SK-N-SH treated with all-trans-retinoic acid at 6 μM for 48 hours (cell line): ENCODE results near the gene TEX261.

ENCODE experiments used
- ATAC-seq: fragments of 200-7000 bp; cut with Tn5 transposase; 3 replicates; pipeline ENCODE4 v1.9.1; 2020; ENCODE audit warnings: mild to moderate bottlenecking, moderate library complexity
- ARNTL ChIP-seq: fragments of 450-650 bp; formaldehyde crosslinking; IDR thresholded peaks from 2 replicates; pipeline ENCODE4 v1.5.0; 2020; ENCODE audit warnings: low read depth, mild to moderate bottlenecking, moderate library complexity, borderline replicate concordance
- BACH2 ChIP-seq: fragments of 250-450 bp; sonication (Bioruptor Pico); IDR thresholded peaks from 2 replicates; pipeline ENCODE4 v1.9.0; 2021; ENCODE audit warnings: mild to moderate bottlenecking, borderline replicate concordance
- CREB5 ChIP-seq: fragments of 250-450 bp; sonication (Bioruptor Pico); IDR thresholded peaks from 2 replicates; pipeline ENCODE4 v1.5.1; 2020; ENCODE audit warnings: low read depth, mild to moderate bottlenecking, moderate library complexity
- CSDC2 ChIP-seq: fragments of 250-450 bp; sonication (Bioruptor Pico); IDR thresholded peaks from 2 replicates; pipeline ENCODE4 v1.5.0; 2020; ENCODE audit warnings: mild to moderate bottlenecking, moderate library complexity
- GLIS3 ChIP-seq: fragments of 250-450 bp; sonication (Bioruptor Pico); IDR thresholded peaks from 2 replicates; pipeline ENCODE4 v1.5.0; 2020; ENCODE audit warnings: mild to moderate bottlenecking, moderate library complexity
- ISL1 ChIP-seq: fragments of 250-450 bp; sonication (Bioruptor Pico); IDR thresholded peaks from 2 replicates; pipeline ENCODE4 v2.1.2; 2022; ENCODE audit warnings: mild to moderate bottlenecking, moderate library complexity
- OSR1 ChIP-seq: fragments of 250-450 bp; sonication (Bioruptor Pico); IDR thresholded peaks from 2 replicates; pipeline ENCODE4 v1.8.0; 2022; ENCODE audit warnings: moderate library complexity, mild to moderate bottlenecking, inconsistent platforms
- PATZ1 ChIP-seq: fragments of 250-450 bp; sonication (Bioruptor Pico); IDR thresholded peaks from 2 replicates; pipeline ENCODE4 v1.8.0; 2020; ENCODE audit warnings: mild to moderate bottlenecking, moderate library complexity, borderline replicate concordance
- POU6F1 ChIP-seq: fragments of 250-450 bp; sonication (Bioruptor Pico); IDR thresholded peaks from 2 replicates; pipeline ENCODE4 v1.8.0; 2021; ENCODE audit warnings: low read depth, mild to moderate bottlenecking, moderate library complexity, borderline replicate concordance
- PPARA ChIP-seq: fragments of 250-450 bp; sonication (Bioruptor Pico); IDR thresholded peaks from 2 replicates; pipeline ENCODE4 v1.5.0; 2020; ENCODE audit warnings: mild to moderate bottlenecking, borderline replicate concordance
- RARB ChIP-seq: fragments of 250-450 bp; sonication (Bioruptor Pico); IDR thresholded peaks from 2 replicates; pipeline ENCODE4 v1.8.0; 2021; ENCODE audit warnings: mild to moderate bottlenecking, moderate library complexity
- SNAI2 ChIP-seq: fragments of 250-450 bp; sonication (Bioruptor Pico); IDR thresholded peaks from 2 replicates; pipeline ENCODE4 v1.5.0; 2020; ENCODE audit warnings: mild to moderate bottlenecking, moderate library complexity
- TCF4 ChIP-seq: fragments of 250-450 bp; sonication (Bioruptor Pico); IDR thresholded peaks from 2 replicates; pipeline ENCODE4 v1.8.0; 2021; ENCODE audit warnings: mild to moderate bottlenecking, moderate library complexity, borderline replicate concordance
- TOX ChIP-seq: fragments of 250-450 bp; sonication (Bioruptor Pico); IDR thresholded peaks from 2 replicates; pipeline ENCODE4 v1.8.0; 2021; ENCODE audit warnings: mild to moderate bottlenecking, moderate library complexity, borderline replicate concordance
- TSHZ2 ChIP-seq: fragments of 250-450 bp; sonication (Bioruptor Pico); IDR thresholded peaks from 2 replicates; pipeline ENCODE4 v1.5.0; 2020; ENCODE audit warnings: mild to moderate bottlenecking, moderate library complexity
- ZC3H10 ChIP-seq: fragments of 250-450 bp; sonication (Bioruptor Pico); IDR thresholded peaks from 2 replicates; pipeline ENCODE4 v1.5.1; 2021; ENCODE audit warnings: mild to moderate bottlenecking, moderate library complexity
- ZFP30 ChIP-seq: fragments of 450-650 bp; formaldehyde crosslinking; IDR thresholded peaks from 2 replicates; pipeline ENCODE4 v1.5.0; 2022; ENCODE audit warnings: mild to moderate bottlenecking, moderate library complexity
- ZNF565 ChIP-seq: fragments of 450-650 bp; formaldehyde crosslinking; conservative IDR thresholded peaks from 2 replicates; pipeline ENCODE4 v1.5.0; 2020; ENCODE audit warnings: low read depth, mild to moderate bottlenecking, moderate library complexity
- ZNF70 ChIP-seq: fragments of 450-650 bp; formaldehyde crosslinking; IDR thresholded peaks from 2 replicates; pipeline ENCODE4 v1.5.0; 2020; ENCODE audit warnings: mild to moderate bottlenecking, moderate library complexity

The TEX261 gene

GRCh38 chr2:70992945-70993853, 1.5 kb downstream of the TEX261 start:
- no peak for TF ChIP-seq ISL1 (CRISPR knock-in tag)
- TF ChIP-seq RARB (CRISPR knock-in tag), result no peak
- TF ChIP-seq TSHZ2 (CRISPR knock-in tag), result no peak
- TF ChIP-seq CREB5, result no peak
- TF ChIP-seq TOX (CRISPR knock-in tag), result no peak
- TF ChIP-seq PPARA (CRISPR knock-in tag), result no peak
- TF ChIP-seq TCF4 (CRISPR knock-in tag), result no peak
- no peak for TF ChIP-seq ZNF565 (CRISPR knock-in tag)
- TF ChIP-seq ZFP30 (CRISPR knock-in tag), result no peak
- no peak for TF ChIP-seq GLIS3 (CRISPR knock-in tag)
- TF ChIP-seq SNAI2 (CRISPR knock-in tag), result no peak
- no peak for TF ChIP-seq ZC3H10 (CRISPR knock-in tag)
- no peak for TF ChIP-seq ZNF70 (CRISPR knock-in tag)
- TF ChIP-seq ARNTL, result no peak
- no peak for TF ChIP-seq PATZ1 (CRISPR knock-in tag)
- no peak for TF ChIP-seq OSR1 (CRISPR knock-in tag)
- TF ChIP-seq, all 23 proteins: peak for 0
- no peak for ATAC-seq

GRCh38 chr2:70991742-70992141, 2.9 kb downstream of the TEX261 start:
- ATAC-seq, result no peak
- TF ChIP-seq CSDC2 (no peak), BACH2 (no peak), ISL1 (CRISPR knock-in tag) (no peak), CREB5 (no peak)

- TF ChIP-seq PPARA (CRISPR knock-in tag) (no peak), PATZ1 (CRISPR knock-in tag) (no peak), ZFP30 (CRISPR knock-in tag) (no peak), ISL1 (CRISPR knock-in tag) (no peak), SNAI2 (CRISPR knock-in tag) (no peak), POU6F1 (CRISPR knock-in tag) (no peak), RARB (CRISPR knock-in tag) (no peak), TSHZ2 (CRISPR knock-in tag) (no peak), TOX (CRISPR knock-in tag) (no peak), ZNF70 (CRISPR knock-in tag) (no peak)
Measured at GRCh38 chr2:70991142-70991541, 3.5 kb downstream of the TEX261 start.

More at GRCh38 chr2:70991142-70991541, 3.5 kb downstream of the TEX261 start:
- ATAC-seq, result no peak
